Fibroblast of lung (primary cell): ENCODE results near the gene PTPRQ. TPM values are rescaled to one million over a fixed set of nuclear protein-coding genes. Genes with fewer than 3 reads are reported as not detected.

Experiments used
- DNase-seq, 2 donors: peaks; one replicate each; pipeline versions ENCODE4 v3.0.0 to v3.0.0-alpha.2; 2010; ENCODE audit warnings: low read depth in 2 of 2
- H2AFZ ChIP-seq: 2 replicates; pipeline ENCODE4 v1.5.1; 2012; ENCODE audit warnings: low read length, control low read depth, inconsistent platforms
- H3K27ac ChIP-seq: 2 replicates; pipeline ENCODE4 v1.5.1; 2011; ENCODE audit warnings: low read length, control low read depth; ENCODE audit not compliant: insufficient read depth
- H3K27me3 ChIP-seq: 2 replicates; pipeline ENCODE4 v1.5.1; 2011; ENCODE audit warnings: mild to moderate bottlenecking, low read length; ENCODE audit not compliant: control insufficient read depth, insufficient read depth
- H3K36me3 ChIP-seq: 2 replicates; pipeline ENCODE4 v1.5.1; 2011; ENCODE audit warnings: low read length; ENCODE audit not compliant: control insufficient read depth, insufficient read depth
- H3K4me1 ChIP-seq: 2 replicates; pipeline ENCODE4 v1.5.1; 2011; ENCODE audit warnings: low read length; ENCODE audit not compliant: control insufficient read depth, insufficient read depth; ENCODE audit errors: extremely low read depth
- H3K4me2 ChIP-seq: 2 replicates; pipeline ENCODE4 v1.5.1; 2011; ENCODE audit warnings: low read length, control low read depth; ENCODE audit not compliant: insufficient read depth; ENCODE audit errors: extremely low read depth
- H3K4me3 ChIP-seq, 4 experiments: fragments of 200-600 bp in 1 of 4; sonication (generic) in 1 of 4; replicated peaks in 1 of 4; 2 replicates each; pipeline ENCODE4 v1.5.1; 2011 to 2016; ENCODE audit warnings: low read length in 4 of 4, low read depth in 3 of 4, mild to moderate bottlenecking in 3 of 4, control low read depth in 2 of 4, inconsistent platforms in 1 of 4, mixed read lengths in 1 of 4; ENCODE audit not compliant: insufficient read depth in 1 of 4; ENCODE audit errors: control extremely low read depth in 1 of 4
- H3K79me2 ChIP-seq: 2 replicates; pipeline ENCODE4 v1.5.1; 2012; ENCODE audit warnings: mild to moderate bottlenecking, low read length, inconsistent platforms; ENCODE audit not compliant: control insufficient read depth, insufficient read depth
- H3K9ac ChIP-seq: 2 replicates; pipeline ENCODE4 v1.5.1; 2011; ENCODE audit warnings: mild to moderate bottlenecking, low read length, control low read depth; ENCODE audit not compliant: insufficient read depth
- H3K9me3 ChIP-seq: 2 replicates; pipeline ENCODE4 v1.5.1; 2012; ENCODE audit warnings: low read depth, low read length; ENCODE audit not compliant: control insufficient read depth, insufficient read depth
- H4K20me1 ChIP-seq: 2 replicates; pipeline ENCODE4 v1.5.1; 2011; ENCODE audit warnings: low read length; ENCODE audit not compliant: control insufficient read depth, insufficient read depth; ENCODE audit errors: extremely low read depth
- CTCF ChIP-seq, 2 donors: IDR thresholded peaks in 1 of 2; conservative IDR thresholded peaks in 1 of 2; 1 replicate in 1 of 2; 2 replicates in 1 of 2; pipeline ENCODE4 v1.5.1; 2011 to 2012; ENCODE audit warnings: low read length in 2 of 2, control low read depth in 1 of 2, inconsistent platforms in 1 of 2, low read depth in 1 of 2, mild to moderate bottlenecking in 1 of 2
- EZH2 ChIP-seq: IDR thresholded peaks from 2 replicates; pipeline ENCODE4 v1.5.1; 2012; ENCODE audit warnings: low read length, control low read depth, mild to moderate bottlenecking; ENCODE audit errors: missing control alignments
- polyA plus RNA-seq, 2 donors: library from polyadenylated mRNA; depleted of rRNA in 1 of 2; stranded (reverse) in 1 of 2; unstranded in 1 of 2; fragments of >200 nt; gene quantifications; 2 replicates each; pipeline ENCODE4 v1.2.1, GENCODE V29; 2011 to 2012; ENCODE audit warnings: missing spikeins in 1 of 2
- total RNA-seq: library from RNA; depleted of rRNA; stranded (reverse); fragments of >200 nt; gene quantifications from 2 replicates; pipeline ENCODE4 v1.2.1, GENCODE V29; 2014

Gene PTPRQ
- total and polyA plus RNA-seq, 2 donors (not counting 1 experiment from before 2014, with no cell fraction given), result 1.3 to 7.7 TPM

GRCh38 chr12:80717856-80718255 is 273.8 kb downstream of the PTPRQ start:
- H3K79me2 ChIP-seq, result no peaks in the 10 kb centered on the region
- no peaks in the 10 kb centered on the region for H3K4me1 ChIP-seq
- no peaks in the 10 kb centered on the region for H3K36me3 ChIP-seq
- no peaks in the 10 kb centered on the region for H3K27me3 ChIP-seq
- TF ChIP-seq CTCF (conservative IDR thresholded peaks at IDR 0.05 in 1 of 2, IDR thresholded peaks at IDR 0.05 in 1 of 2; ENCODE audit: low read depth in 1 of 2, low read length in 2 of 2) (no peak), EZH2 (no peak)
- no peak overlapping the region for H3K4me2 ChIP-seq
- no peaks in the 10 kb centered on the region for H4K20me1 ChIP-seq
- no peak overlapping the region for H3K4me3 ChIP-seq
- no peaks in the 10 kb centered on the region for H3K9me3 ChIP-seq
- H3K27ac ChIP-seq, result no peak overlapping the region
- no peak overlapping the region for H2AFZ ChIP-seq
- DNase-seq, result no peak
- H3K9ac ChIP-seq, result no peak overlapping the region

DNA sequence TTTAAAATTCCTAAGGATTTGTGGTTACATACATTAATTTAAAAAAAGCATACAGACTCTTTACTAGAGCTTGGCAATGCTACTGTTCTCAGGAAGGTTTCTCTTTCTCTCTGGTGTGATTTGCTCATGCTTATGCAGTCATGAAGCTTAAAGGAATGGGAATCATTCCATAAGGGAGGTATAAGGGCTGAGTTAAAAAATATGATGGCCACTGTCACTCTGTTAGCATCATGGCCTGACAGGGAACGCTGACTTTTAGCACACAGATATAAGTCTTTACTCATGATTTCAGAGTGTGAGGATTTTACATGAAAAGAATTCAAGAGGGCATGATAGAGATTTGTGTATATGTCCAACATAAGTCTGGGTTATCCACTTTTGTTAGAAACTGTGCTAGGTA is 276.5 kb downstream of the PTPRQ start:
- Histone ChIP-seq H3K9me3 (no peaks in the 10 kb centered on the region), H2AFZ (no peak overlapping the region), H3K4me3 (no peak overlapping the region), H4K20me1 (no peaks in the 10 kb centered on the region), H3K4me1 (no peaks in the 10 kb centered on the region), H3K4me2 (no peak overlapping the region), H3K79me2 (no peaks in the 10 kb centered on the region), H3K27ac (no peak overlapping the region), H3K27me3 (no peaks in the 10 kb centered on the region), H3K36me3 (no peaks in the 10 kb centered on the region), H3K9ac (no peak overlapping the region)
- TF ChIP-seq CTCF (conservative IDR thresholded peaks at IDR 0.05 in 1 of 2, IDR thresholded peaks at IDR 0.05 in 1 of 2; ENCODE audit: low read depth in 1 of 2, low read length in 2 of 2) (no peak), EZH2 (no peak)
- DNase-seq, result no peak

GRCh38 chr12:80721326-80721725 is 277.3 kb downstream of the PTPRQ start:
- Histone ChIP-seq H3K9ac (no peak overlapping the region), H3K4me3 (no peak overlapping the region), H3K9me3 (no peaks in the 10 kb centered on the region), H2AFZ (no peak overlapping the region), H3K4me2 (no peak overlapping the region), H3K36me3 (no peaks in the 10 kb centered on the region), H3K27me3 (no peaks in the 10 kb centered on the region), H3K27ac (no peak overlapping the region), H4K20me1 (no peaks in the 10 kb centered on the region), H3K79me2 (no peaks in the 10 kb centered on the region), H3K4me1 (no peaks in the 10 kb centered on the region)
- TF ChIP-seq EZH2 (no peak), CTCF (conservative IDR thresholded peaks at IDR 0.05 in 1 of 2, IDR thresholded peaks at IDR 0.05 in 1 of 2; ENCODE audit: low read depth in 1 of 2, low read length in 2 of 2) (no peak)
- no peak for DNase-seq
